Measurements from ENCODE around the gene NAP1L4. TPM values are rescaled to one million over a fixed set of nuclear protein-coding genes. Genes with fewer than 3 reads are reported as not detected.
"Not testable (repeated sequence)": the region's sequence is repeated elsewhere in the genome, so short reads cannot be mapped to it uniquely, and the experiment has no call there.

NAP1L4 gene
- total RNA-seq, 1 experiment from 2014 or later: 144 TPM

GRCh38 chr11:2908130-2908529 lies 84.0 kb downstream of the NAP1L4 start:
- Histone ChIP-seq H3K4me2 (ENCODE audit: low read length) (no peak overlapping the region), H3K4me3 (replicated peaks in 1 of 2; ENCODE audit: low read depth in 1 of 2, low read length in 2 of 2) (no peak overlapping the region), H3K4me1 (ENCODE audit: control insufficient read depth in 1 of 2, insufficient read depth in 2 of 2, low read length in 2 of 2) (peaks cover 44 to 57% of the 10 kb centered on the region in 2 experiments), H3K27me3 (ENCODE audit: insufficient read depth, low read length) (no peaks in the 10 kb centered on the region), H3K27ac (ENCODE audit: low read depth, low read length) (no peak overlapping the region), H4K20me1 (ENCODE audit: insufficient read depth) (no peaks in the 10 kb centered on the region), H3K9ac (ENCODE audit: low read length) (no peak overlapping the region), H3K9me2 (ENCODE audit: insufficient read depth) (no peaks in the 10 kb centered on the region), H3K9me3 (ENCODE audit: control insufficient read depth in 1 of 2, insufficient read depth in 1 of 2, low read depth in 1 of 2, low read length in 2 of 2) (no peaks in the 10 kb centered on the region), H2AFZ (ENCODE audit: low read depth, low read length, poor library complexity, severe bottlenecking) (no peak overlapping the region), H3K79me2 (ENCODE audit: insufficient read depth, low read length) (no peaks in the 10 kb centered on the region), H3K36me3 (ENCODE audit: control insufficient read depth in 1 of 2, insufficient read depth in 2 of 2, low read length in 2 of 2) (no peaks in the 10 kb centered on the region)
- ChIA-PET RAD21 (ENCODE audit: low non-redundant PET in 1 of 2, low total read pairs in 2 of 2, uncharacterized antibody in 2 of 2, unreplicated experiment in 2 of 2) (no interaction called here), CTCF (no interaction called here), POLR2A (no interaction called here)
- DNase-seq (ENCODE audit: low read depth, low spot score): no peak
- BruUV-seq (replicated peaks): no TSS peak
- no peak for TF ChIP-seq SRF (IDR thresholded peaks at IDR 0.05; ENCODE audit: low read depth)
- intact Hi-C loops (cut with micrococcal nuclease): no loop called here
- no peak for ATAC-seq

GRCh38 chr11:2905299-2905698 lies 86.8 kb downstream of the NAP1L4 start:
- H3K4me2 ChIP-seq (ENCODE audit: low read length); POLR2A ChIA-PET; H3K27me3 ChIP-seq (ENCODE audit: insufficient read depth, low read length); H3K9ac ChIP-seq (ENCODE audit: low read length); H3K4me3 ChIP-seq (replicated peaks in 1 of 2; ENCODE audit: low read depth in 1 of 2, low read length in 2 of 2); H3K79me2 ChIP-seq (ENCODE audit: insufficient read depth, low read length); H4K20me1 ChIP-seq (ENCODE audit: insufficient read depth); DNase-seq (ENCODE audit: low read depth, low spot score); intact Hi-C loops (cut with micrococcal nuclease); BruUV-seq (replicated peaks); RAD21 ChIA-PET (ENCODE audit: low non-redundant PET in 1 of 2, low total read pairs in 2 of 2, uncharacterized antibody in 2 of 2, unreplicated experiment in 2 of 2); H3K9me2 ChIP-seq (ENCODE audit: insufficient read depth); H3K36me3 ChIP-seq (ENCODE audit: control insufficient read depth in 1 of 2, insufficient read depth in 2 of 2, low read length in 2 of 2); ATAC-seq; H2AFZ ChIP-seq (ENCODE audit: low read depth, low read length, poor library complexity, severe bottlenecking); H3K9me3 ChIP-seq (ENCODE audit: control insufficient read depth in 1 of 2, insufficient read depth in 1 of 2, low read depth in 1 of 2, low read length in 2 of 2): not testable (repeated sequence)
- H3K27ac ChIP-seq (ENCODE audit: low read depth, low read length): peak overlapping the region; percentile 86; the same call in 1 of the 2 replicates
- CTCF ChIA-PET: interaction anchor here (2.9 to 5.0 kb wide), 2 partner anchors 14 to 25 kb away, joined by 13 to 32 read pairs; partner anchors contain the start of gene PHLDA2
- H3K4me1 ChIP-seq (ENCODE audit: control insufficient read depth in 1 of 2, insufficient read depth in 2 of 2, low read length in 2 of 2): peaks cover 33 to 51% of the 10 kb centered on the region in 2 experiments

Measured in HCT116 (cell line).